SK-N-SH treated with all-trans-retinoic acid at 6 μM for 48 hours (cell line): ENCODE data around the gene USP15.

Source experiments
- ARNTL ChIP-seq: fragments of 450-650 bp; formaldehyde crosslinking; IDR thresholded peaks from 2 replicates; pipeline ENCODE4 v1.5.0; 2020; ENCODE audit warnings: low read depth, mild to moderate bottlenecking, moderate library complexity, borderline replicate concordance
- BACH2 ChIP-seq: fragments of 250-450 bp; sonication (Bioruptor Pico); IDR thresholded peaks from 2 replicates; pipeline ENCODE4 v1.9.0; 2021; ENCODE audit warnings: mild to moderate bottlenecking, borderline replicate concordance
- CREB5 ChIP-seq: fragments of 250-450 bp; sonication (Bioruptor Pico); IDR thresholded peaks from 2 replicates; pipeline ENCODE4 v1.5.1; 2020; ENCODE audit warnings: low read depth, mild to moderate bottlenecking, moderate library complexity
- GLIS3 ChIP-seq: fragments of 250-450 bp; sonication (Bioruptor Pico); IDR thresholded peaks from 2 replicates; pipeline ENCODE4 v1.5.0; 2020; ENCODE audit warnings: mild to moderate bottlenecking, moderate library complexity
- ISL1 ChIP-seq: fragments of 250-450 bp; sonication (Bioruptor Pico); IDR thresholded peaks from 2 replicates; pipeline ENCODE4 v2.1.2; 2022; ENCODE audit warnings: mild to moderate bottlenecking, moderate library complexity
- PATZ1 ChIP-seq: fragments of 250-450 bp; sonication (Bioruptor Pico); IDR thresholded peaks from 2 replicates; pipeline ENCODE4 v1.8.0; 2020; ENCODE audit warnings: mild to moderate bottlenecking, moderate library complexity, borderline replicate concordance
- PPARA ChIP-seq: fragments of 250-450 bp; sonication (Bioruptor Pico); IDR thresholded peaks from 2 replicates; pipeline ENCODE4 v1.5.0; 2020; ENCODE audit warnings: mild to moderate bottlenecking, borderline replicate concordance
- RARB ChIP-seq: fragments of 250-450 bp; sonication (Bioruptor Pico); IDR thresholded peaks from 2 replicates; pipeline ENCODE4 v1.8.0; 2021; ENCODE audit warnings: mild to moderate bottlenecking, moderate library complexity
- SNAI2 ChIP-seq: fragments of 250-450 bp; sonication (Bioruptor Pico); IDR thresholded peaks from 2 replicates; pipeline ENCODE4 v1.5.0; 2020; ENCODE audit warnings: mild to moderate bottlenecking, moderate library complexity
- TCF4 ChIP-seq: fragments of 250-450 bp; sonication (Bioruptor Pico); IDR thresholded peaks from 2 replicates; pipeline ENCODE4 v1.8.0; 2021; ENCODE audit warnings: mild to moderate bottlenecking, moderate library complexity, borderline replicate concordance
- TOX ChIP-seq: fragments of 250-450 bp; sonication (Bioruptor Pico); IDR thresholded peaks from 2 replicates; pipeline ENCODE4 v1.8.0; 2021; ENCODE audit warnings: mild to moderate bottlenecking, moderate library complexity, borderline replicate concordance
- ZFP30 ChIP-seq: fragments of 450-650 bp; formaldehyde crosslinking; IDR thresholded peaks from 2 replicates; pipeline ENCODE4 v1.5.0; 2022; ENCODE audit warnings: mild to moderate bottlenecking, moderate library complexity
- ZNF565 ChIP-seq: fragments of 450-650 bp; formaldehyde crosslinking; conservative IDR thresholded peaks from 2 replicates; pipeline ENCODE4 v1.5.0; 2020; ENCODE audit warnings: low read depth, mild to moderate bottlenecking, moderate library complexity
- ZNF8 ChIP-seq: fragments of 450-650 bp; formaldehyde crosslinking; IDR thresholded peaks from 2 replicates; pipeline ENCODE4 v1.5.0; 2020; ENCODE audit warnings: mild to moderate bottlenecking, moderate library complexity

- TF ChIP-seq ZNF8 (CRISPR knock-in tag) (no peak), ARNTL (CRISPR knock-in tag) (no peak), CREB5 (CRISPR knock-in tag) (no peak), RARB (CRISPR knock-in tag) (no peak), BACH2 (no peak), SNAI2 (no peak), TOX (no peak), ZNF565 (CRISPR knock-in tag) (no peak), ZFP30 (no peak), GLIS3 (no peak), PATZ1 (CRISPR knock-in tag) (no peak), ISL1 (CRISPR knock-in tag) (no peak), TCF4 (no peak), PPARA (CRISPR knock-in tag) (no peak)
Observed at GRCh38 chr12:62317017-62317416, 56.8 kb downstream of the USP15 start.
